GM23338 (cell line): ENCODE results near the gene UBL4A. TPM values are rescaled to one million over a fixed set of nuclear protein-coding genes. Genes with fewer than 3 reads are reported as not detected.

Experiments
- ATAC-seq: fragments of 200-7000 bp; cut with Tn5 transposase; 3 replicates; pipeline ENCODE4 v1.9.1; 2020
- DNase-seq: peaks from one replicate; pipeline ENCODE4 v3.0.0-alpha.2; 2015; ENCODE audit warnings: low spot score
- H2AFZ ChIP-seq: fragments of 200-600 bp; sonication (generic); 2 replicates; pipeline ENCODE4 v1.8.0; 2016; ENCODE audit warnings: antibody characterized with exemption, mild to moderate bottlenecking, moderate library complexity
- H3F3A ChIP-seq: fragments of 200-600 bp; sonication (generic); replicated peaks from 2 replicates; pipeline ENCODE4 v1.8.0; 2017; ENCODE audit warnings: antibody characterized with exemption, mixed run types, low read depth
- H3K27ac ChIP-seq: fragments of 200-600 bp; sonication (generic); 2 replicates; pipeline ENCODE4 v1.6.1; 2016; ENCODE audit warnings: low read depth
- H3K27me3 ChIP-seq: fragments of 200-600 bp; sonication (generic); 2 replicates; pipeline ENCODE4 v1.8.0; 2016; ENCODE audit warnings: mild to moderate bottlenecking, mixed run types, moderate library complexity; ENCODE audit not compliant: insufficient read depth
- H3K36me3 ChIP-seq: fragments of 200-600 bp; sonication (generic); 2 replicates; pipeline ENCODE4 v1.8.0; 2016; ENCODE audit warnings: mild to moderate bottlenecking; ENCODE audit not compliant: insufficient read depth
- H3K4me1 ChIP-seq: fragments of 200-600 bp; sonication (generic); 2 replicates; pipeline ENCODE4 v1.8.0; 2016; ENCODE audit warnings: mild to moderate bottlenecking, moderate library complexity; ENCODE audit not compliant: insufficient read depth
- H3K4me2 ChIP-seq: fragments of 200-600 bp; sonication (generic); 2 replicates; pipeline ENCODE4 v1.7.1; 2017; ENCODE audit warnings: mixed run types
- H3K4me3 ChIP-seq: fragments of 200-600 bp; sonication (generic); 2 replicates; pipeline ENCODE4 v1.6.1; 2016; ENCODE audit warnings: mixed run types
- H3K79me2 ChIP-seq: fragments of 200-600 bp; sonication (generic); replicated peaks from 2 replicates; pipeline ENCODE4 v1.8.0; 2017; ENCODE audit warnings: mild to moderate bottlenecking; ENCODE audit not compliant: insufficient read depth
- H3K9me2 ChIP-seq: fragments of 200-600 bp; sonication (generic); 2 replicates; pipeline ENCODE4 v1.8.0; 2017; ENCODE audit not compliant: insufficient read depth
- H4K20me1 ChIP-seq: fragments of 200-600 bp; sonication (generic); replicated peaks from 2 replicates; pipeline ENCODE4 v1.8.0; 2017; ENCODE audit warnings: mild to moderate bottlenecking; ENCODE audit not compliant: insufficient read depth
- H3K27ac Mint-ChIP-seq: 2 replicates; pipeline ENCODE4 v1.8.0; 2020; ENCODE audit warnings: inconsistent platforms, mild to moderate bottlenecking, moderate library complexity, mixed read lengths
- H3K27me3 Mint-ChIP-seq: 3 replicates; pipeline ENCODE4 v1.8.0; 2022; ENCODE audit warnings: low read depth, mild to moderate bottlenecking, moderate library complexity, mixed read lengths, inconsistent platforms; ENCODE audit not compliant: insufficient read depth, poor library complexity
- H3K36me3 Mint-ChIP-seq: 3 replicates; pipeline ENCODE4 v1.8.0; 2021; ENCODE audit warnings: low read depth, mild to moderate bottlenecking, inconsistent platforms, moderate library complexity, mixed read lengths
- H3K4me1 Mint-ChIP-seq: 3 replicates; pipeline ENCODE4 v1.8.0; 2020; ENCODE audit warnings: mild to moderate bottlenecking, inconsistent platforms, mixed read lengths
- H3K4me3 Mint-ChIP-seq: 3 replicates; pipeline ENCODE4 v1.8.0; 2021; ENCODE audit warnings: moderate library complexity, mild to moderate bottlenecking, inconsistent platforms, mixed read lengths
- H3K9me3 Mint-ChIP-seq: 3 replicates; pipeline ENCODE4 v1.8.0; 2020; ENCODE audit warnings: moderate library complexity, mild to moderate bottlenecking, inconsistent platforms, mixed read lengths
- CREB1 ChIP-seq: fragments of 250-450 bp; sonication (Bioruptor Pico); IDR thresholded peaks from 2 replicates; pipeline ENCODE4 v1.5.0; 2020; ENCODE audit warnings: low read depth, mild to moderate bottlenecking, moderate library complexity
- ETS1 ChIP-seq: IDR thresholded peaks from 2 replicates; pipeline ENCODE4 v1.6.1; 2016; ENCODE audit warnings: antibody characterized with exemption
- EZH2 ChIP-seq: fragments of 200-600 bp; sonication (generic); IDR thresholded peaks from one replicate; pipeline ENCODE4 v1.8.0; 2017; ENCODE audit warnings: antibody characterized with exemption, mild to moderate bottlenecking, low read depth; ENCODE audit not compliant: unreplicated experiment
- EZH2phosphoT487 ChIP-seq: fragments of 200-600 bp; sonication (generic); IDR thresholded peaks from one replicate; pipeline ENCODE4 v1.8.1; 2018; ENCODE audit warnings: antibody characterized with exemption; ENCODE audit not compliant: unreplicated experiment
- JUNB ChIP-seq: IDR thresholded peaks from one replicate; pipeline ENCODE4 v1.6.1; 2016; ENCODE audit warnings: antibody characterized with exemption; ENCODE audit not compliant: unreplicated experiment
- POLR2AphosphoS5 ChIP-seq: IDR thresholded peaks from 2 replicates; pipeline ENCODE4 v1.6.1; 2016; ENCODE audit warnings: antibody characterized with exemption, low read depth
- ZNF114 ChIP-seq: fragments of 250-450 bp; sonication (Bioruptor Pico); IDR thresholded peaks from 2 replicates; pipeline ENCODE4 v1.5.0; 2020; ENCODE audit warnings: mild to moderate bottlenecking, moderate library complexity
- ZNF331 ChIP-seq: fragments of 250-450 bp; sonication (Bioruptor Pico); IDR thresholded peaks from 2 replicates; pipeline ENCODE4 v1.5.0; 2020; ENCODE audit warnings: low read depth, mild to moderate bottlenecking, moderate library complexity
- polyA plus RNA-seq: library from polyadenylated mRNA; unstranded; fragments of >200 nt; fragmentation: Nextera tagmentation; extraction: Ambion mirVana; gene quantifications from 2 replicates; pipeline ENCODE4 v1.2.1, GENCODE V29; 2016
- total RNA-seq: library from RNA; depleted of rRNA; stranded (reverse); fragments of >200 nt; shearing (Covaris generic); gene quantifications from 2 replicates; pipeline ENCODE4 v1.2.3, GENCODE V29; 2014
- TF ChIP-seq, protein P1 (sequence below): fragments of 250-450 bp; sonication (Bioruptor Pico); IDR thresholded peaks from 2 replicates; pipeline ENCODE4 v1.5.0; 2020; ENCODE audit warnings: mild to moderate bottlenecking, moderate library complexity
- TF ChIP-seq, protein P2 (sequence below): IDR thresholded peaks from one replicate; pipeline ENCODE4 v1.6.1; 2018; ENCODE audit warnings: antibody characterized with exemption; ENCODE audit not compliant: unreplicated experiment

UBL4A gene
- total and polyA plus RNA-seq, 2 experiments from 2014 or later, result 15.6 to 43.7 TPM

GRCh38 chrX:154459832-154460231 lies 26.6 kb downstream of the UBL4A start:
- Histone ChIP-seq H3K4me1 (no peaks in the 10 kb centered on the region), H3K4me3 (no peak overlapping the region), H4K20me1 (no peaks in the 10 kb centered on the region), H2AFZ (no peak overlapping the region), H3K4me2 (no peak overlapping the region), H3K79me2 (no peaks in the 10 kb centered on the region), H3K27ac (no peak overlapping the region), H3K27me3 (no peaks in the 10 kb centered on the region; the same call in 1 of the 2 replicates), H3F3A (no peaks in the 10 kb centered on the region), H3K36me3 (no peaks in the 10 kb centered on the region), H3K9me2 (no peaks in the 10 kb centered on the region)
- DNase-seq, result no peak
- peak; percentile 7 for ATAC-seq
- no peak overlapping the region for H3K27ac Mint-ChIP-seq
- H3K36me3 Mint-ChIP-seq, result peaks cover 13% of the 10 kb centered on the region; the same call in 2 of the 3 replicates
- H3K4me1 Mint-ChIP-seq, result no peaks in the 10 kb centered on the region; the same call in 2 of the 3 replicates
- H3K27me3 Mint-ChIP-seq, result peaks cover 5% of the 10 kb centered on the region
- TF ChIP-seq EZH2, result no peak
- H3K4me3 Mint-ChIP-seq, result no peak overlapping the region
- H3K9me3 Mint-ChIP-seq, result no peaks in the 10 kb centered on the region

- Mint-ChIP-seq H3K4me1 (no peaks in the 10 kb centered on the region; the same call in 2 of the 3 replicates), H3K27me3 (peaks cover 5% of the 10 kb centered on the region), H3K9me3 (no peaks in the 10 kb centered on the region), H3K4me3 (peak overlapping the region; percentile 75), H3K27ac (no peak overlapping the region), H3K36me3 (peaks cover 13% of the 10 kb centered on the region; the same call in 2 of the 3 replicates)
- Histone ChIP-seq H3K36me3 (no peaks in the 10 kb centered on the region), H2AFZ (no peak overlapping the region), H3K4me2 (peak overlapping the region; percentile 76), H4K20me1 (no peaks in the 10 kb centered on the region), H3K79me2 (no peaks in the 10 kb centered on the region), H3K9me2 (no peaks in the 10 kb centered on the region), H3K27me3 (no peaks in the 10 kb centered on the region; the same call in 1 of the 2 replicates), H3K4me3 (peak overlapping the region; percentile 59), H3K4me1 (no peaks in the 10 kb centered on the region), H3F3A (no peaks in the 10 kb centered on the region), H3K27ac (no peak overlapping the region)
- DNase-seq (no peak), ATAC-seq (peak; percentile 47)
- TF ChIP-seq, protein P1, sequence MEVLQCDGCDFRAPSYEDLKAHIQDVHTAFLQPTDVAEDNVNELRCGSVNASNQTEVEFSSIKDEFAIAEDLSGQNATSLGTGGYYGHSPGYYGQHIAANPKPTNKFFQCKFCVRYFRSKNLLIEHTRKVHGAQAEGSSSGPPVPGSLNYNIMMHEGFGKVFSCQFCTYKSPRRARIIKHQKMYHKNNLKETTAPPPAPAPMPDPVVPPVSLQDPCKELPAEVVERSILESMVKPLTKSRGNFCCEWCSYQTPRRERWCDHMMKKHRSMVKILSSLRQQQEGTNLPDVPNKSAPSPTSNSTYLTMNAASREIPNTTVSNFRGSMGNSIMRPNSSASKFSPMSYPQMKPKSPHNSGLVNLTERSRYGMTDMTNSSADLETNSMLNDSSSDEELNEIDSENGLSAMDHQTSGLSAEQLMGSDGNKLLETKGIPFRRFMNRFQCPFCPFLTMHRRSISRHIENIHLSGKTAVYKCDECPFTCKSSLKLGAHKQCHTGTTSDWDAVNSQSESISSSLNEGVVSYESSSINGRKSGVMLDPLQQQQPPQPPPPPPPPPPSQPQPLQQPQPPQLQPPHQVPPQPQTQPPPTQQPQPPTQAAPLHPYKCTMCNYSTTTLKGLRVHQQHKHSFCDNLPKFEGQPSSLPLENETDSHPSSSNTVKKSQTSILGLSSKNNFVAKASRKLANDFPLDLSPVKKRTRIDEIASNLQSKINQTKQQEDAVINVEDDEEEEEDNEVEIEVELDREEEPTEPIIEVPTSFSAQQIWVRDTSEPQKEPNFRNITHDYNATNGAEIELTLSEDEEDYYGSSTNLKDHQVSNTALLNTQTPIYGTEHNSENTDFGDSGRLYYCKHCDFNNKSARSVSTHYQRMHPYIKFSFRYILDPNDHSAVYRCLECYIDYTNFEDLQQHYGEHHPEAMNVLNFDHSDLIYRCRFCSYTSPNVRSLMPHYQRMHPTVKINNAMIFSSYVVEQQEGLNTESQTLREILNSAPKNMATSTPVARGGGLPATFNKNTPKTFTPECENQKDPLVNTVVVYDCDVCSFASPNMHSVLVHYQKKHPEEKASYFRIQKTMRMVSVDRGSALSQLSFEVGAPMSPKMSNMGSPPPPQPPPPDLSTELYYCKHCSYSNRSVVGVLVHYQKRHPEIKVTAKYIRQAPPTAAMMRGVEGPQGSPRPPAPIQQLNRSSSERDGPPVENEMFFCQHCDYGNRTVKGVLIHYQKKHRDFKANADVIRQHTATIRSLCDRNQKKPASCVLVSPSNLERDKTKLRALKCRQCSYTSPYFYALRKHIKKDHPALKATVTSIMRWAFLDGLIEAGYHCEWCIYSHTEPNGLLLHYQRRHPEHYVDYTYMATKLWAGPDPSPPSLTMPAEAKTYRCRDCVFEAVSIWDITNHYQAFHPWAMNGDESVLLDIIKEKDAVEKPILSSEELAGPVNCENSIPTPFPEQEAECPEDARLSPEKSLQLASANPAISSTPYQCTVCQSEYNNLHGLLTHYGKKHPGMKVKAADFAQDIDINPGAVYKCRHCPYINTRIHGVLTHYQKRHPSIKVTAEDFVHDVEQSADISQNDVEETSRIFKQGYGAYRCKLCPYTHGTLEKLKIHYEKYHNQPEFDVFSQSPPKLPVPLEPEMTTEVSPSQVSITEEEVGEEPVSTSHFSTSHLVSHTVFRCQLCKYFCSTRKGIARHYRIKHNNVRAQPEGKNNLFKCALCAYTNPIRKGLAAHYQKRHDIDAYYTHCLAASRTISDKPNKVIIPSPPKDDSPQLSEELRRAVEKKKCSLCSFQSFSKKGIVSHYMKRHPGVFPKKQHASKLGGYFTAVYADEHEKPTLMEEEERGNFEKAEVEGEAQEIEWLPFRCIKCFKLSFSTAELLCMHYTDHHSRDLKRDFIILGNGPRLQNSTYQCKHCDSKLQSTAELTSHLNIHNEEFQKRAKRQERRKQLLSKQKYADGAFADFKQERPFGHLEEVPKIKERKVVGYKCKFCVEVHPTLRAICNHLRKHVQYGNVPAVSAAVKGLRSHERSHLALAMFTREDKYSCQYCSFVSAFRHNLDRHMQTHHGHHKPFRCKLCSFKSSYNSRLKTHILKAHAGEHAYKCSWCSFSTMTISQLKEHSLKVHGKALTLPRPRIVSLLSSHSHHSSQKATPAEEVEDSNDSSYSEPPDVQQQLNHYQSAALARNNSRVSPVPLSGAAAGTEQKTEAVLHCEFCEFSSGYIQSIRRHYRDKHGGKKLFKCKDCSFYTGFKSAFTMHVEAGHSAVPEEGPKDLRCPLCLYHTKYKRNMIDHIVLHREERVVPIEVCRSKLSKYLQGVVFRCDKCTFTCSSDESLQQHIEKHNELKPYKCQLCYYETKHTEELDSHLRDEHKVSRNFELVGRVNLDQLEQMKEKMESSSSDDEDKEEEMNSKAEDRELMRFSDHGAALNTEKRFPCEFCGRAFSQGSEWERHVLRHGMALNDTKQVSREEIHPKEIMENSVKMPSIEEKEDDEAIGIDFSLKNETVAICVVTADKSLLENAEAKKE, result no peak
- TF ChIP-seq EZH2phosphoT487 (no peak), EZH2 (no peak), ZNF331 (CRISPR knock-in tag) (no peak), ETS1 (no peak), ZNF114 (CRISPR knock-in tag) (no peak), JUNB (no peak), POLR2AphosphoS5 (no peak), CREB1 (CRISPR knock-in tag) (no peak)
- TF ChIP-seq, protein P2, sequence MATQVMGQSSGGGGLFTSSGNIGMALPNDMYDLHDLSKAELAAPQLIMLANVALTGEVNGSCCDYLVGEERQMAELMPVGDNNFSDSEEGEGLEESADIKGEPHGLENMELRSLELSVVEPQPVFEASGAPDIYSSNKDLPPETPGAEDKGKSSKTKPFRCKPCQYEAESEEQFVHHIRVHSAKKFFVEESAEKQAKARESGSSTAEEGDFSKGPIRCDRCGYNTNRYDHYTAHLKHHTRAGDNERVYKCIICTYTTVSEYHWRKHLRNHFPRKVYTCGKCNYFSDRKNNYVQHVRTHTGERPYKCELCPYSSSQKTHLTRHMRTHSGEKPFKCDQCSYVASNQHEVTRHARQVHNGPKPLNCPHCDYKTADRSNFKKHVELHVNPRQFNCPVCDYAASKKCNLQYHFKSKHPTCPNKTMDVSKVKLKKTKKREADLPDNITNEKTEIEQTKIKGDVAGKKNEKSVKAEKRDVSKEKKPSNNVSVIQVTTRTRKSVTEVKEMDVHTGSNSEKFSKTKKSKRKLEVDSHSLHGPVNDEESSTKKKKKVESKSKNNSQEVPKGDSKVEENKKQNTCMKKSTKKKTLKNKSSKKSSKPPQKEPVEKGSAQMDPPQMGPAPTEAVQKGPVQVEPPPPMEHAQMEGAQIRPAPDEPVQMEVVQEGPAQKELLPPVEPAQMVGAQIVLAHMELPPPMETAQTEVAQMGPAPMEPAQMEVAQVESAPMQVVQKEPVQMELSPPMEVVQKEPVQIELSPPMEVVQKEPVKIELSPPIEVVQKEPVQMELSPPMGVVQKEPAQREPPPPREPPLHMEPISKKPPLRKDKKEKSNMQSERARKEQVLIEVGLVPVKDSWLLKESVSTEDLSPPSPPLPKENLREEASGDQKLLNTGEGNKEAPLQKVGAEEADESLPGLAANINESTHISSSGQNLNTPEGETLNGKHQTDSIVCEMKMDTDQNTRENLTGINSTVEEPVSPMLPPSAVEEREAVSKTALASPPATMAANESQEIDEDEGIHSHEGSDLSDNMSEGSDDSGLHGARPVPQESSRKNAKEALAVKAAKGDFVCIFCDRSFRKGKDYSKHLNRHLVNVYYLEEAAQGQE, result no peak
Measured at GRCh38 chrX:154458954-154459778, 27.2 kb downstream of the UBL4A start.
